ENCODE measurements around the gene ACTMAP. TPM values are rescaled to one million over a fixed set of nuclear protein-coding genes. Genes with fewer than 3 reads are reported as not detected.

The ACTMAP gene
- total and polyA plus RNA-seq, 2 of the 13 experiments (the other 11 are each of a cell fraction or from before 2014, with no cell fraction given): 2.2 to 7.9 TPM

DNA sequence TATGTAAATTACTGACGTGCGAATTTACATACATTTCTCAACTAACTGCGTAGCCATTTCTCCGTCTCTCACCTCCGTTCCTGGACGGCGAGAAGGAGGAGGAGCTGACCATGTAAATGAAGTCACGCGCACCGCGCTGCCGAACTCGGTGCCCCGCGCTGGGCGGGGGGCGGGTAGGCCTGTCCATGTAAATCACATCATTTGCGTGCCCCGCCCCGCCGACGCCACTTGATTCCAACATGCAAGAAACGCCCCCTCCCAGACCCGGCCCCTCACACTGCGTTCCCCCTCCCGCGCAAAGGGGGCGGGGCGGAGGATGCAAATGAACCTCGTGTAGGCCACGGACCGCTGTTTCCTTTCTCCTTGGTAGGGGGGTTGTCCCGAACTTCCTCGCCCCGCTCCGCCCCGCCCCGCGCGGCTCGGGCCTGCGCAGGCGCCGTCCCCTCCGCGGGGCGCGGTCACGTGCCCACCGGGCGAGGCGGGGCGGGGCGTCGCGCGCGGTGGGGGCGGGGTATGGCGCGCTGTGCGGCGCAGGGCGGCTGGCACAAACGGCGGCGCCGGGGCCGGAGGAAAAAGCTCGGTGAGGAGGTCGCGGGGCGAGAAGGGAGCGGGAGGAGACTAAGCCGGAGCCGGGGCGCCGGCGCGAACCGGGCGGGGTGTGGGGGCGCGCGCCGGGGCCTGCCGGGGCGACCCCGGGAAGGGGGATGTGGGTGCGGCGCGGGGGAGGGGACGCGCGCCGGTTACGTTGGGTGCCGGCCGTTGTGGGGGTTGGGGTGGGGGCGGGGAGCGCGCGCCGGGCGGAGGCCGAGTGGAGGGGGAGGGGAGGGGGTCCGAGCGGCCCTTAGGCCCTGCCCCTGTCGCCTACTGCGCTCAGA is 48.6 kb upstream of the ACTMAP start, which contains the start of gene EGLN2 (continued):
- TF ChIP-seq, protein P1, sequence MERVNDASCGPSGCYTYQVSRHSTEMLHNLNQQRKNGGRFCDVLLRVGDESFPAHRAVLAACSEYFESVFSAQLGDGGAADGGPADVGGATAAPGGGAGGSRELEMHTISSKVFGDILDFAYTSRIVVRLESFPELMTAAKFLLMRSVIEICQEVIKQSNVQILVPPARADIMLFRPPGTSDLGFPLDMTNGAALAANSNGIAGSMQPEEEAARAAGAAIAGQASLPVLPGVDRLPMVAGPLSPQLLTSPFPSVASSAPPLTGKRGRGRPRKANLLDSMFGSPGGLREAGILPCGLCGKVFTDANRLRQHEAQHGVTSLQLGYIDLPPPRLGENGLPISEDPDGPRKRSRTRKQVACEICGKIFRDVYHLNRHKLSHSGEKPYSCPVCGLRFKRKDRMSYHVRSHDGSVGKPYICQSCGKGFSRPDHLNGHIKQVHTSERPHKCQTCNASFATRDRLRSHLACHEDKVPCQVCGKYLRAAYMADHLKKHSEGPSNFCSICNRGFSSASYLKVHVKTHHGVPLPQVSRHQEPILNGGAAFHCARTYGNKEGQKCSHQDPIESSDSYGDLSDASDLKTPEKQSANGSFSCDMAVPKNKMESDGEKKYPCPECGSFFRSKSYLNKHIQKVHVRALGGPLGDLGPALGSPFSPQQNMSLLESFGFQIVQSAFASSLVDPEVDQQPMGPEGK (CRISPR knock-in tag; IDR thresholded peaks at IDR 0.05): peak; percentile 88
- TF ChIP-seq ZNF567 (CRISPR knock-in tag; IDR thresholded peaks at IDR 0.05; ENCODE audit: borderline replicate concordance): no peak
- 0 out of 2 replicates have a peak, but pooled peaks have one; percentile 37 for TF ChIP-seq TMF1 (CRISPR knock-in tag; IDR thresholded peaks at IDR 0.05; ENCODE audit: low read depth)
- TF ChIP-seq SNAPC2 (CRISPR knock-in tag; IDR thresholded peaks at IDR 0.05): peak; percentile 75; the same call in 1 of the 2 replicates
- TF ChIP-seq, protein P2, sequence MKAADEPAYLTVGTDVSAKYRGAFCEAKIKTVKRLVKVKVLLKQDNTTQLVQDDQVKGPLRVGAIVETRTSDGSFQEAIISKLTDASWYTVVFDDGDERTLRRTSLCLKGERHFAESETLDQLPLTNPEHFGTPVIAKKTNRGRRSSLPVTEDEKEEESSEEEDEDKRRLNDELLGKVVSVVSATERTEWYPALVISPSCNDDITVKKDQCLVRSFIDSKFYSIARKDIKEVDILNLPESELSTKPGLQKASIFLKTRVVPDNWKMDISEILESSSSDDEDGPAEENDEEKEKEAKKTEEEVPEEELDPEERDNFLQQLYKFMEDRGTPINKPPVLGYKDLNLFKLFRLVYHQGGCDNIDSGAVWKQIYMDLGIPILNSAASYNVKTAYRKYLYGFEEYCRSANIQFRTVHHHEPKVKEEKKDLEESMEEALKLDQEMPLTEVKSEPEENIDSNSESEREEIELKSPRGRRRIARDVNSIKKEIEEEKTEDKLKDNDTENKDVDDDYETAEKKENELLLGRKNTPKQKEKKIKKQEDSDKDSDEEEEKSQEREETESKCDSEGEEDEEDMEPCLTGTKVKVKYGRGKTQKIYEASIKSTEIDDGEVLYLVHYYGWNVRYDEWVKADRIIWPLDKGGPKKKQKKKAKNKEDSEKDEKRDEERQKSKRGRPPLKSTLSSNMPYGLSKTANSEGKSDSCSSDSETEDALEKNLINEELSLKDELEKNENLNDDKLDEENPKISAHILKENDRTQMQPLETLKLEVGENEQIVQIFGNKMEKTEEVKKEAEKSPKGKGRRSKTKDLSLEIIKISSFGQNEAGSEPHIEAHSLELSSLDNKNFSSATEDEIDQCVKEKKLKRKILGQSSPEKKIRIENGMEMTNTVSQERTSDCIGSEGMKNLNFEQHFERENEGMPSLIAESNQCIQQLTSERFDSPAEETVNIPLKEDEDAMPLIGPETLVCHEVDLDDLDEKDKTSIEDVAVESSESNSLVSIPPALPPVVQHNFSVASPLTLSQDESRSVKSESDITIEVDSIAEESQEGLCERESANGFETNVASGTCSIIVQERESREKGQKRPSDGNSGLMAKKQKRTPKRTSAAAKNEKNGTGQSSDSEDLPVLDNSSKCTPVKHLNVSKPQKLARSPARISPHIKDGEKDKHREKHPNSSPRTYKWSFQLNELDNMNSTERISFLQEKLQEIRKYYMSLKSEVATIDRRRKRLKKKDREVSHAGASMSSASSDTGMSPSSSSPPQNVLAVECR (CRISPR knock-in tag; IDR thresholded peaks at IDR 0.05; ENCODE audit: borderline replicate concordance): no peak; the same call in 1 of the 2 replicates
- TF ChIP-seq, protein P3, sequence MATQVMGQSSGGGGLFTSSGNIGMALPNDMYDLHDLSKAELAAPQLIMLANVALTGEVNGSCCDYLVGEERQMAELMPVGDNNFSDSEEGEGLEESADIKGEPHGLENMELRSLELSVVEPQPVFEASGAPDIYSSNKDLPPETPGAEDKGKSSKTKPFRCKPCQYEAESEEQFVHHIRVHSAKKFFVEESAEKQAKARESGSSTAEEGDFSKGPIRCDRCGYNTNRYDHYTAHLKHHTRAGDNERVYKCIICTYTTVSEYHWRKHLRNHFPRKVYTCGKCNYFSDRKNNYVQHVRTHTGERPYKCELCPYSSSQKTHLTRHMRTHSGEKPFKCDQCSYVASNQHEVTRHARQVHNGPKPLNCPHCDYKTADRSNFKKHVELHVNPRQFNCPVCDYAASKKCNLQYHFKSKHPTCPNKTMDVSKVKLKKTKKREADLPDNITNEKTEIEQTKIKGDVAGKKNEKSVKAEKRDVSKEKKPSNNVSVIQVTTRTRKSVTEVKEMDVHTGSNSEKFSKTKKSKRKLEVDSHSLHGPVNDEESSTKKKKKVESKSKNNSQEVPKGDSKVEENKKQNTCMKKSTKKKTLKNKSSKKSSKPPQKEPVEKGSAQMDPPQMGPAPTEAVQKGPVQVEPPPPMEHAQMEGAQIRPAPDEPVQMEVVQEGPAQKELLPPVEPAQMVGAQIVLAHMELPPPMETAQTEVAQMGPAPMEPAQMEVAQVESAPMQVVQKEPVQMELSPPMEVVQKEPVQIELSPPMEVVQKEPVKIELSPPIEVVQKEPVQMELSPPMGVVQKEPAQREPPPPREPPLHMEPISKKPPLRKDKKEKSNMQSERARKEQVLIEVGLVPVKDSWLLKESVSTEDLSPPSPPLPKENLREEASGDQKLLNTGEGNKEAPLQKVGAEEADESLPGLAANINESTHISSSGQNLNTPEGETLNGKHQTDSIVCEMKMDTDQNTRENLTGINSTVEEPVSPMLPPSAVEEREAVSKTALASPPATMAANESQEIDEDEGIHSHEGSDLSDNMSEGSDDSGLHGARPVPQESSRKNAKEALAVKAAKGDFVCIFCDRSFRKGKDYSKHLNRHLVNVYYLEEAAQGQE (IDR thresholded peaks at IDR 0.05; ENCODE audit: borderline replicate concordance in 1 of 2, low read depth in 1 of 2, low read length in 2 of 2): no peak
